ENCODE measurements around the gene ACO2.

GRCh38 chr22:41425660-41426365, 43.1 kb upstream of the ACO2 start:
- TF ChIP-seq EZH2phosphoT487 (IDR thresholded peaks at IDR 0.05; ENCODE audit: borderline replicate concordance, low read length): no peak
- no peak for TF ChIP-seq CTCF (IDR thresholded peaks at IDR 0.05; ENCODE audit: low read depth, low read length, poor library complexity, severe bottlenecking)
